ENCODE data around the gene MYT1. TPM values are rescaled to one million over a fixed set of nuclear protein-coding genes. Genes with fewer than 3 reads are reported as not detected.

MYT1 gene
- total RNA-seq, 1 experiment from 2014 or later: 7.1 TPM

GRCh38 chr20:64238115-64238825 is 74.0 kb downstream of the MYT1 start:
- H3K27ac ChIP-seq (ENCODE audit: low read depth, low read length): no peak overlapping the region
- H3K9ac ChIP-seq (ENCODE audit: low read length): no peak overlapping the region
- H3K27me3 ChIP-seq (ENCODE audit: insufficient read depth, low read length): no peaks in the 10 kb centered on the region
- no peak overlapping the region for H3K4me3 ChIP-seq (replicated peaks in 1 of 2; ENCODE audit: low read depth in 1 of 2, low read length in 2 of 2)
- no peaks in the 10 kb centered on the region for H3K79me2 ChIP-seq (ENCODE audit: insufficient read depth, low read length)
- no peak overlapping the region for H2AFZ ChIP-seq (ENCODE audit: low read depth, low read length, poor library complexity, severe bottlenecking)
- ATAC-seq (no peak), DNase-seq (ENCODE audit: low read depth, low spot score) (no peak)
- no peaks in the 10 kb centered on the region for H3K9me3 ChIP-seq (ENCODE audit: control insufficient read depth in 1 of 2, insufficient read depth in 1 of 2, low read depth in 1 of 2, low read length in 2 of 2)
- ChIA-PET POLR2A (no interaction called here), CTCF (no interaction called here), RAD21 (ENCODE audit: low non-redundant PET in 1 of 2, low total read pairs in 2 of 2, uncharacterized antibody in 2 of 2, unreplicated experiment in 2 of 2) (no interaction called here)
- H3K4me1 ChIP-seq (ENCODE audit: control insufficient read depth in 1 of 2, insufficient read depth in 2 of 2, low read length in 2 of 2): no peaks in the 10 kb centered on the region
- TF ChIP-seq ELF1 (IDR thresholded peaks at IDR 0.05; ENCODE audit: borderline replicate concordance, low read depth) (no peak), ZBTB33 (IDR thresholded peaks at IDR 0.05; ENCODE audit: extremely low read depth, insufficient replicate concordance, low read length) (no peak), JUND (IDR thresholded peaks at IDR 0.05) (no peak), SIN3A (IDR thresholded peaks at IDR 0.05; ENCODE audit: low read depth) (no peak), SP1 (IDR thresholded peaks at IDR 0.05; ENCODE audit: low read depth) (no peak), RAD21 (IDR thresholded peaks at IDR 0.05; ENCODE audit: low read depth) (no peak), YY1 (IDR thresholded peaks at IDR 0.05; ENCODE audit: extremely low read depth, insufficient replicate concordance, low read depth, low read length) (no peak), CBX3 (IDR thresholded peaks at IDR 0.05; ENCODE audit: low read depth) (no peak), EZH2 (IDR thresholded peaks at IDR 0.05) (no peak), CEBPB (IDR thresholded peaks at IDR 0.05; ENCODE audit: low read depth) (no peak), ATF3 (IDR thresholded peaks at IDR 0.05) (no peak), FOSL1 (IDR thresholded peaks at IDR 0.05; ENCODE audit: low read depth) (no peak), CTCF (IDR thresholded peaks at IDR 0.05 in 2 of 3, conservative IDR thresholded peaks at IDR 0.05 in 1 of 3; ENCODE audit: borderline replicate concordance in 1 of 3, insufficient read depth in 1 of 3, low read depth in 2 of 3, low read length in 2 of 3) (no peak), SRF (IDR thresholded peaks at IDR 0.05; ENCODE audit: low read depth) (no peak), EZH2phosphoT487 (IDR thresholded peaks at IDR 0.05; ENCODE audit: borderline replicate concordance) (no peak), TCF7L2 (IDR thresholded peaks at IDR 0.05; ENCODE audit: borderline replicate concordance, extremely low read depth, insufficient read depth, insufficient read length) (no peak), EGR1 (IDR thresholded peaks at IDR 0.05; ENCODE audit: low read depth) (no peak), POLR2A (IDR thresholded peaks at IDR 0.05; ENCODE audit: borderline replicate concordance, extremely low read depth, insufficient read depth, insufficient read length) (no peak), POLR2AphosphoS5 (IDR thresholded peaks at IDR 0.05; ENCODE audit: low read depth, low read length) (no peak), REST (IDR thresholded peaks at IDR 0.05; ENCODE audit: low read depth) (no peak)
- no TSS peak for BruUV-seq (replicated peaks)
- no peaks in the 10 kb centered on the region for H3K36me3 ChIP-seq (ENCODE audit: control insufficient read depth in 1 of 2, insufficient read depth in 2 of 2, low read length in 2 of 2)
- H3K9me2 ChIP-seq (ENCODE audit: insufficient read depth): no peaks in the 10 kb centered on the region
- H3K4me2 ChIP-seq (ENCODE audit: low read length): no peak overlapping the region
- no peaks in the 10 kb centered on the region for H4K20me1 ChIP-seq (ENCODE audit: insufficient read depth)
- intact Hi-C loops (cut with micrococcal nuclease): no loop called here

All from HCT116 (cell line).